Measurements from ENCODE around the gene TMEM259. TPM values are rescaled to one million over a fixed set of nuclear protein-coding genes. Genes with fewer than 3 reads are reported as not detected.

Gene TMEM259
- total and polyA plus RNA-seq, 2 of the 8 experiments (the other 6 are each of a cell fraction or from before 2014, with no cell fraction given) = 140 to 243 TPM

DNA sequence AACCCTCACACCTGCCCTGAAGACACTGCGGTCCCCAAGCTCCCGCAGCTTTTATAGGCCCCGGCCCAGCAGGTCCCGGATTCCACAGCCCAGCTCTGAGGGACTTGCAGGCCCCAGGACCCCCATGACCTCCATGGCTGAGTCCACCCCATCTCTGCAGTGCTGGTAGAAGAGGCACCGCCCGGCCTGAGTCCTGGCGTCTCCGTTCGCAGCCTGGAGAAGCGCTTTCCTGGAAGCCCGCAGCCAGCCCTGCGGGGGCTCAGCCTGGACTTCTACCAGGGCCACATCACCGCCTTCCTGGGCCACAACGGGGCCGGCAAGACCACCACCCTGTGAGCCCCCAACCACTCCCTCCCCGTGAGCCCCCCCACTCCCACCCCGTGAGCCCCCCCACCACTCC, 28.2 kb upstream of the TMEM259 start (continued):
- TF ChIP-seq JUN (IDR thresholded peaks at IDR 0.05; ENCODE audit: low read depth, low read length) = no peak
- TF ChIP-seq CHD1 (IDR thresholded peaks at IDR 0.05; ENCODE audit: low read depth, low read length) = no peak
- TF ChIP-seq HDAC6 (IDR thresholded peaks at IDR 0.05; ENCODE audit: low read depth, low read length) = no peak
- TF ChIP-seq TCF12 (IDR thresholded peaks at IDR 0.05; ENCODE audit: low read depth, low read length) = no peak
- TF ChIP-seq EGR1 (IDR thresholded peaks at IDR 0.05; ENCODE audit: borderline replicate concordance, low read depth, low read length) = no peak
- TF ChIP-seq, protein P1, sequence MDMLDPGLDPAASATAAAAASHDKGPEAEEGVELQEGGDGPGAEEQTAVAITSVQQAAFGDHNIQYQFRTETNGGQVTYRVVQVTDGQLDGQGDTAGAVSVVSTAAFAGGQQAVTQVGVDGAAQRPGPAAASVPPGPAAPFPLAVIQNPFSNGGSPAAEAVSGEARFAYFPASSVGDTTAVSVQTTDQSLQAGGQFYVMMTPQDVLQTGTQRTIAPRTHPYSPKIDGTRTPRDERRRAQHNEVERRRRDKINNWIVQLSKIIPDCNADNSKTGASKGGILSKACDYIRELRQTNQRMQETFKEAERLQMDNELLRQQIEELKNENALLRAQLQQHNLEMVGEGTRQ (IDR thresholded peaks at IDR 0.05; ENCODE audit: low read length) = no peak
- no peak for TF ChIP-seq MAFK (IDR thresholded peaks at IDR 0.05; ENCODE audit: low read depth, low read length)

Data from H1 (cell line).